Kidney capillary endothelial cell (primary cell): ENCODE measurements around the gene ELFN1.

Experiments
- DNase-seq: peaks from one replicate; pipeline ENCODE4 v3.0.0-alpha.2; 2018; ENCODE audit warnings: low spot score

Gene ELFN1

GRCh38 chr7:1694611-1695511 is 24.8 kb downstream of the ELFN1 start:
- DNase-seq = no peak

- DNase-seq = no peak
Measured at GRCh38 chr7:1695800-1696454, 25.9 kb downstream of the ELFN1 start.

- DNase-seq = no peak
Measured at GRCh38 chr7:1696671-1697498, 26.8 kb downstream of the ELFN1 start.

GRCh38 chr7:1697499-1698125 is 27.5 kb downstream of the ELFN1 start:
- no peak for DNase-seq

GRCh38 chr7:1698201-1698600 is 28.1 kb downstream of the ELFN1 start:
- DNase-seq = no peak

GRCh38 chr7:1698951-1699350 is 28.9 kb downstream of the ELFN1 start:
- no peak for DNase-seq

- DNase-seq = no peak
Measured at GRCh38 chr7:1700086-1700485, 30.0 kb downstream of the ELFN1 start.

GRCh38 chr7:1700536-1701333 is 30.7 kb downstream of the ELFN1 start:
- no peak for DNase-seq

- DNase-seq = no peak
Measured at GRCh38 chr7:1702652-1703051, 32.6 kb downstream of the ELFN1 start.

GRCh38 chr7:1703441-1703840 is 33.4 kb downstream of the ELFN1 start:
- DNase-seq = no peak

- no peak for DNase-seq
Measured at GRCh38 chr7:1703871-1704810, 34.1 kb downstream of the ELFN1 start.

GRCh38 chr7:1704811-1705738 is 35.0 kb downstream of the ELFN1 start:
- no peak for DNase-seq

- no peak for DNase-seq
Measured at GRCh38 chr7:1705856-1706255, 35.8 kb downstream of the ELFN1 start.

- no peak for DNase-seq
Measured at GRCh38 chr7:1706381-1706720, 36.3 kb downstream of the ELFN1 start.

- no peak for DNase-seq
Measured at GRCh38 chr7:1706721-1707613, 36.9 kb downstream of the ELFN1 start.

GRCh38 chr7:1707756-1708595 is 37.9 kb downstream of the ELFN1 start:
- no peak for DNase-seq

- DNase-seq = no peak
Measured at GRCh38 chr7:1708596-1709251, 38.6 kb downstream of the ELFN1 start.
